ENCODE data around the gene PRDM12.
A peak's percentile ranks its signal among the peaks of the same experiment; 100 is the strongest.

DNA sequence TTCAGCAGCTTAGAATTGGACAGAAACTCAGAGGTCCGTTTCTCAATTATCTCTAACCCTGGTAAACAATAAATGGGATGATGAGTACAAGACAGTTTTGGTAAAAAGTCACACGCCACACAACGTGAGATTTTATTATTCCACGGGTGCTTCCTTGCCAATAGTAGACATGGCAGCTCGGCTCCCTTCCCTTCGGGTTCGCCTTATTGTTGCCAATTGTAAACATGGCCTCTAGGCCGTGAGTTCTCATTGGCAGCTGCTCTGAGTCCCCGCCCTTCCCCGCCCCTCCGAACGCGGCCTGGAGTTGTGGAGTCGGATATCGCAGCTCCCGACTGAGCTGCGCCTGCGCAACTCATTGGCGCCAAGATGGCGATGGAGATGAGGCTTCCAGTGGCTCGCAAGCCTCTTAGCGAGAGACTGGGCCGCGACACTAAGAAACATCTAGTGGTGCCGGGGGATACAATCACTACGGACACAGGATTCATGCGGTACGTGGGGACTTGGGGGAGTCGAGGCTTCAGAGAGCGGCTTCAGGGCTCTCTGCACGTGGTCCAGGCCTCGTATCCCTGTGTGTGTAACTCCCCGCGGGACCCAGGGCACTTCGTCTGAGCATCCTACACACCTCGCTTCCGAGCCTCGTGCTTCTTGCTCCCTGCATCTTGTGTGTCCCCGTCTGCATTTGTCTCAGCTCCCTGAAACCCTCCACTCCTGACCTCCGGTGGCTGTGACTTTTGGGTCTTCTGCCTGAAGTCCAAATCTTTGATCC is 29.2 kb downstream of the PRDM12 start, which contains the start of gene EXOSC2:
- TF ChIP-seq, protein P1, sequence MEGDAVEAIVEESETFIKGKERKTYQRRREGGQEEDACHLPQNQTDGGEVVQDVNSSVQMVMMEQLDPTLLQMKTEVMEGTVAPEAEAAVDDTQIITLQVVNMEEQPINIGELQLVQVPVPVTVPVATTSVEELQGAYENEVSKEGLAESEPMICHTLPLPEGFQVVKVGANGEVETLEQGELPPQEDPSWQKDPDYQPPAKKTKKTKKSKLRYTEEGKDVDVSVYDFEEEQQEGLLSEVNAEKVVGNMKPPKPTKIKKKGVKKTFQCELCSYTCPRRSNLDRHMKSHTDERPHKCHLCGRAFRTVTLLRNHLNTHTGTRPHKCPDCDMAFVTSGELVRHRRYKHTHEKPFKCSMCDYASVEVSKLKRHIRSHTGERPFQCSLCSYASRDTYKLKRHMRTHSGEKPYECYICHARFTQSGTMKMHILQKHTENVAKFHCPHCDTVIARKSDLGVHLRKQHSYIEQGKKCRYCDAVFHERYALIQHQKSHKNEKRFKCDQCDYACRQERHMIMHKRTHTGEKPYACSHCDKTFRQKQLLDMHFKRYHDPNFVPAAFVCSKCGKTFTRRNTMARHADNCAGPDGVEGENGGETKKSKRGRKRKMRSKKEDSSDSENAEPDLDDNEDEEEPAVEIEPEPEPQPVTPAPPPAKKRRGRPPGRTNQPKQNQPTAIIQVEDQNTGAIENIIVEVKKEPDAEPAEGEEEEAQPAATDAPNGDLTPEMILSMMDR (IDR thresholded peaks at IDR 0.05 in 4 of 5, conservative IDR thresholded peaks at IDR 0.05 in 1 of 5), result no peak
- peak; percentile 33 to 61 for TF ChIP-seq POLR2A (IDR thresholded peaks at IDR 0.05)
